GM18520 (cell line): ENCODE measurements around the gene ACBD4.
"Not testable (repeated sequence)": the region's sequence is repeated elsewhere in the genome, so short reads cannot be mapped to it uniquely, and the experiment has no call there.

Experiments
- ATAC-seq: cut with Tn5 transposase; IDR thresholded peaks from one replicate; pipeline ENCODE4 v1.9.1; 2021; ENCODE audit not compliant: unreplicated experiment

Gene ACBD4

GRCh38 chr17:45117848-45118646 lies 17.4 kb upstream of the ACBD4 start:
- no peak for ATAC-seq

- no peak for ATAC-seq
Measured at GRCh38 chr17:45118691-45119090, 16.8 kb upstream of the ACBD4 start.

- no peak for ATAC-seq
Measured at GRCh38 chr17:45119964-45120363, 15.5 kb upstream of the ACBD4 start.

- no peak for ATAC-seq
Measured at GRCh38 chr17:45120558-45120957, 14.9 kb upstream of the ACBD4 start.

GRCh38 chr17:45121055-45121454 lies 14.4 kb upstream of the ACBD4 start:
- no peak for ATAC-seq

- ATAC-seq: no peak
Measured at GRCh38 chr17:45123076-45123770, 12.3 kb upstream of the ACBD4 start.

GRCh38 chr17:45123930-45124796 lies 11.3 kb upstream of the ACBD4 start:
- no peak for ATAC-seq

GRCh38 chr17:45124797-45125122 lies 10.7 kb upstream of the ACBD4 start:
- not testable (repeated sequence) for ATAC-seq

GRCh38 chr17:45125509-45125908 lies 10.0 kb upstream of the ACBD4 start:
- ATAC-seq: no peak

GRCh38 chr17:45127207-45127547 lies 8.3 kb upstream of the ACBD4 start:
- ATAC-seq: no peak

GRCh38 chr17:45127548-45128300 lies 7.8 kb upstream of the ACBD4 start:
- no peak for ATAC-seq

- no peak for ATAC-seq
Measured at GRCh38 chr17:45128331-45128730, 7.2 kb upstream of the ACBD4 start.

- no peak for ATAC-seq
Measured at GRCh38 chr17:45128989-45129388, 6.5 kb upstream of the ACBD4 start.

- ATAC-seq: no peak
Measured at GRCh38 chr17:45129426-45129939, 6.0 kb upstream of the ACBD4 start.

GRCh38 chr17:45129940-45130680 lies 5.4 kb upstream of the ACBD4 start:
- ATAC-seq: no peak

GRCh38 chr17:45130681-45131615 lies 4.5 kb upstream of the ACBD4 start:
- ATAC-seq: no peak

GRCh38 chr17:45131616-45132319 lies 3.7 kb upstream of the ACBD4 start:
- no peak for ATAC-seq

GRCh38 chr17:45132320-45132571 lies 3.2 kb upstream of the ACBD4 start, which contains the start of gene PLCD3:
TSS of gene PLCD3 (minus strand) at chr17:45132515. CDS start at chr17:45132410, 105 bp downstream.
- no peak for ATAC-seq
